PFSK-1 (cell line): ENCODE results near the gene BNC2.

Experiments
- POLR2AphosphoS5 ChIP-seq: IDR thresholded peaks from 2 replicates; pipeline ENCODE4 v1.6.1; 2012; ENCODE audit warnings: low read depth, mild to moderate bottlenecking, control low read depth, low read length, moderate library complexity
- SIN3A ChIP-seq: IDR thresholded peaks from 2 replicates; pipeline ENCODE4 v1.6.1; 2012; ENCODE audit warnings: mild to moderate bottlenecking, low read length, moderate library complexity, borderline replicate concordance; ENCODE audit not compliant: insufficient read depth
- TAF1 ChIP-seq: IDR thresholded peaks from 2 replicates; pipeline ENCODE4 v1.6.1; 2012; ENCODE audit warnings: low read length, control low read depth, borderline replicate concordance; ENCODE audit not compliant: insufficient read depth
- TF ChIP-seq, protein P1 (sequence below), 2 experiments: IDR thresholded peaks; 2 replicates each; pipeline versions ENCODE4 v1.6.1 to v1.8.0; 2011 to 2012; ENCODE audit warnings: low read depth in 2 of 2, low read length in 2 of 2, control low read depth in 1 of 2, inconsistent platforms in 1 of 2, mild to moderate bottlenecking in 1 of 2, moderate library complexity in 1 of 2; ENCODE audit not compliant: insufficient read depth in 1 of 2

DNA sequence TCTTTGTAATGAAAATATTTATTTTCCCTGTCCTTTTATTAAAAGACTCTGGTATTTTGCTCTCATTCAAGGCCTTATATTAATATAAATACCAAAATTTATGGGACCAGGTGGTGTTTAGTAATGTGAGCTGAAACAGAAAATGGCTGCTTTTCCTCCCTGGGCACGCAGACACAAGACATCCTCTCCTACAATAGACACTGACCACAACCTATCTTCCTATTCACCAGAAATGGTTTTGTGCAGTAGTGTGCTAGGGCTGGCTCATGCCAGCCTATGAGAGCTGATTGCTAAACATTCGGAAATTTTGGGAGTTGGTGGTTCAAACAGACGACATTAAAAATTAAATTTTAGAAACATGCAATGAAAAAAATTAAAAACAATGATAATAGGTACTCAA lies 338.2 kb downstream of the BNC2 start:
- no peak for TF ChIP-seq SIN3A
- no peak for TF ChIP-seq POLR2AphosphoS5
- TF ChIP-seq, protein P1, sequence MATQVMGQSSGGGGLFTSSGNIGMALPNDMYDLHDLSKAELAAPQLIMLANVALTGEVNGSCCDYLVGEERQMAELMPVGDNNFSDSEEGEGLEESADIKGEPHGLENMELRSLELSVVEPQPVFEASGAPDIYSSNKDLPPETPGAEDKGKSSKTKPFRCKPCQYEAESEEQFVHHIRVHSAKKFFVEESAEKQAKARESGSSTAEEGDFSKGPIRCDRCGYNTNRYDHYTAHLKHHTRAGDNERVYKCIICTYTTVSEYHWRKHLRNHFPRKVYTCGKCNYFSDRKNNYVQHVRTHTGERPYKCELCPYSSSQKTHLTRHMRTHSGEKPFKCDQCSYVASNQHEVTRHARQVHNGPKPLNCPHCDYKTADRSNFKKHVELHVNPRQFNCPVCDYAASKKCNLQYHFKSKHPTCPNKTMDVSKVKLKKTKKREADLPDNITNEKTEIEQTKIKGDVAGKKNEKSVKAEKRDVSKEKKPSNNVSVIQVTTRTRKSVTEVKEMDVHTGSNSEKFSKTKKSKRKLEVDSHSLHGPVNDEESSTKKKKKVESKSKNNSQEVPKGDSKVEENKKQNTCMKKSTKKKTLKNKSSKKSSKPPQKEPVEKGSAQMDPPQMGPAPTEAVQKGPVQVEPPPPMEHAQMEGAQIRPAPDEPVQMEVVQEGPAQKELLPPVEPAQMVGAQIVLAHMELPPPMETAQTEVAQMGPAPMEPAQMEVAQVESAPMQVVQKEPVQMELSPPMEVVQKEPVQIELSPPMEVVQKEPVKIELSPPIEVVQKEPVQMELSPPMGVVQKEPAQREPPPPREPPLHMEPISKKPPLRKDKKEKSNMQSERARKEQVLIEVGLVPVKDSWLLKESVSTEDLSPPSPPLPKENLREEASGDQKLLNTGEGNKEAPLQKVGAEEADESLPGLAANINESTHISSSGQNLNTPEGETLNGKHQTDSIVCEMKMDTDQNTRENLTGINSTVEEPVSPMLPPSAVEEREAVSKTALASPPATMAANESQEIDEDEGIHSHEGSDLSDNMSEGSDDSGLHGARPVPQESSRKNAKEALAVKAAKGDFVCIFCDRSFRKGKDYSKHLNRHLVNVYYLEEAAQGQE (IDR thresholded peaks at IDR 0.05; ENCODE audit: insufficient read depth in 1 of 2, low read depth in 2 of 2, low read length in 2 of 2): no peak
- TF ChIP-seq TAF1: no peak
